Ovary (tissue), 9 donors: ENCODE results near the gene HECW1. TPM values are rescaled to one million over a fixed set of nuclear protein-coding genes. Genes with fewer than 3 reads are reported as not detected.
"Not testable (repeated sequence)": the region's sequence is repeated elsewhere in the genome, so short reads cannot be mapped to it uniquely, and the experiment has no call there.

Experiments
- DNase-seq, 5 donors: peaks; one replicate each; pipeline ENCODE4 v3.0.0-alpha.2; 2019 to 2020
- H3K27ac ChIP-seq, 2 donors: fragments of 200-600 bp; one replicate each; pipeline versions ENCODE4 v1.5.1 to v1.8.0; 2019 to 2022
- H3K27me3 ChIP-seq: fragments of 200-600 bp; one replicate; pipeline ENCODE4 v1.8.0; 2022
- H3K36me3 ChIP-seq: fragments of 200-600 bp; sonication (generic); one replicate; pipeline ENCODE4 v1.5.1; 2019
- H3K4me1 ChIP-seq: one replicate; pipeline ENCODE4 v1.8.1; 2013; ENCODE audit warnings: mild to moderate bottlenecking, moderate library complexity; ENCODE audit not compliant: insufficient read depth
- H3K4me3 ChIP-seq: fragments of 200-600 bp; sonication (generic); one replicate; pipeline ENCODE4 v1.5.1; 2017
- H3K9me3 ChIP-seq, 2 donors: fragments of 200-600 bp in 1 of 2; sonication (generic) in 1 of 2; one replicate each; pipeline versions ENCODE4 v1.5.1 to v1.8.1; 2013 to 2019; ENCODE audit warnings: mild to moderate bottlenecking in 1 of 2, moderate library complexity in 1 of 2
- CTCF ChIP-seq, 3 donors: fragments of 450-650 bp in 2 of 3; fragments of 200-600 bp in 1 of 3; IDR thresholded peaks; one replicate each; pipeline versions ENCODE4 v1.5.1 to v1.8.0; 2016 to 2022; ENCODE audit warnings: antibody characterized with exemption in 3 of 3, mild to moderate bottlenecking in 1 of 3
- EP300 ChIP-seq: sonication (generic); formaldehyde crosslinking; IDR thresholded peaks from one replicate; pipeline ENCODE4 v1.6.1; 2017; ENCODE audit warnings: antibody characterized with exemption
- POLR2A ChIP-seq: fragments of 450-650 bp; IDR thresholded peaks from one replicate; pipeline ENCODE4 v1.6.1; 2017; ENCODE audit warnings: antibody characterized with exemption, mild to moderate bottlenecking, moderate library complexity
- WGBS, 3 donors: extraction: QIAGEN DNeasy Blood & Tissue Kit in 1 of 3; methylation state at CpG; one replicate each; pipeline versions ENCODE4 v1.1.5 to v1.1.7; 2013 to 2017; 5-methylcytosine and 5-hydroxymethylcytosine counted together
- intact Hi-C, 4 donors: fragments of 100-400 bp; cut with DNase I; formaldehyde crosslinking; loops; one replicate each; pipeline versions ENCODE4 v1.11.0 to v1.15.1; 2022 to 2023
- polyA plus RNA-seq, 2 donors: library from polyadenylated mRNA; stranded (reverse); fragments of 200-250 nt in 1 of 2; fragments of 350-450 nt in 1 of 2; fragmentation: Illumina TruSeq in 1 of 2; extraction: RNeasy Lipid Tissue Mini Kit (QIAGEN cat#74804) in 1 of 2; gene quantifications; one replicate each; pipeline ENCODE4 v1.2.3, GENCODE V29; 2013 to 2014
- total RNA-seq, 7 donors: library from RNA; depleted of rRNA in 2 of 7; stranded (reverse); fragments of >200 nt in 2 of 7; fragmentation: NEBNext Ultra II Directional in 3 of 7; extraction: Animal tissue kit (Norgen Biotek cat#: 25700) in 3 of 7; gene quantifications; one replicate each; pipeline versions ENCODE4 v1.1.0 to v1.2.4, GENCODE V29; 2016 to 2023
- donor health status: DM: no; HTN: no; CAD: no; lungs with moderate emphysema.
- donor health status: DM: no; HTN: no; CAD: no.
- donor health status: Bipolar disorder and iron deficiency.
- donor health status: DM: yes; HTN: yes; CAD: no.
- donor health status: DM: no; HTN: no; CAD: no.
- donor health status: DM: yes; HTN: yes; CAD: no.

The HECW1 gene
- total and polyA plus RNA-seq, 9 donors: 0.31 to 6.4 (median 1.8) TPM; not detected in 1

- no peaks in the 10 kb centered on the region for H3K9me3 ChIP-seq
- no peaks in the 10 kb centered on the region for H3K36me3 ChIP-seq
- intact Hi-C loops: no loop called here
- no peak for DNase-seq
- H3K4me3 ChIP-seq: no peak overlapping the region
- H3K27me3 ChIP-seq: no peaks in the 10 kb centered on the region
- no peak overlapping the region for H3K27ac ChIP-seq
- no peaks in the 10 kb centered on the region for H3K4me1 ChIP-seq
- TF ChIP-seq POLR2A (no peak), EP300 (no peak), CTCF (IDR thresholded peaks at IDR 0.05) (no peak)
Observed at GRCh38 chr7:43337191-43337590, 224.7 kb downstream of the HECW1 start.

GRCh38 chr7:43337811-43338210 is 225.4 kb downstream of the HECW1 start:
- intact Hi-C loops: no loop called here

GRCh38 chr7:43341132-43341531 is 228.7 kb downstream of the HECW1 start:
- DNase-seq: no peak
- intact Hi-C loops: no loop called here
- Histone ChIP-seq H3K4me3 (no peak overlapping the region), H3K9me3 (no peaks in the 10 kb centered on the region), H3K27ac (no peak overlapping the region), H3K4me1 (no peaks in the 10 kb centered on the region), H3K27me3 (no peaks in the 10 kb centered on the region), H3K36me3 (no peaks in the 10 kb centered on the region)
- TF ChIP-seq CTCF (IDR thresholded peaks at IDR 0.05) (no peak), POLR2A (no peak), EP300 (no peak)
- 78 to 86% (median 80%) methylated on average over 2 of the region's 2 CpGs for WGBS, 3 donors

More at GRCh38 chr7:43337811-43338210, 225.4 kb downstream of the HECW1 start:
- Histone ChIP-seq H3K4me3 (no peak overlapping the region), H3K4me1 (no peaks in the 10 kb centered on the region), H3K36me3 (no peaks in the 10 kb centered on the region), H3K9me3 (no peaks in the 10 kb centered on the region), H3K27me3 (no peaks in the 10 kb centered on the region), H3K27ac (no peak overlapping the region)
- DNase-seq: no peak
- WGBS, 3 donors: 67 to 89% (median 84%) methylated on average over 1 of the region's 1 CpG
- no peak for TF ChIP-seq EP300
- no peak for TF ChIP-seq POLR2A
- no peak for TF ChIP-seq CTCF (IDR thresholded peaks at IDR 0.05)

- 75 to 92% (median 84%) methylated on average over 4 of the region's 4 CpGs for WGBS, 3 donors
- H3K27me3 ChIP-seq, H3K36me3 ChIP-seq, DNase-seq, H3K4me1 ChIP-seq, H3K27ac ChIP-seq, H3K4me3 ChIP-seq, H3K9me3 ChIP-seq, intact Hi-C loops: not testable (repeated sequence)
Observed at GRCh38 chr7:43343417-43343816, 231.0 kb downstream of the HECW1 start.

- WGBS, 3 donors: 0 to 75% (median 44%) methylated on average over 1 of the region's 1 CpG
Observed at GRCh38 chr7:43345696-43346095, 233.2 kb downstream of the HECW1 start.

GRCh38 chr7:43351683-43352082 is 239.2 kb downstream of the HECW1 start:
- Histone ChIP-seq H3K36me3 (no peaks in the 10 kb centered on the region), H3K9me3 (no peaks in the 10 kb centered on the region), H3K27ac (no peak overlapping the region), H3K4me3 (no peak overlapping the region), H3K4me1 (no peaks in the 10 kb centered on the region), H3K27me3 (no peaks in the 10 kb centered on the region)
- 84 to 89% (median 85%) methylated on average over 3 of the region's 3 CpGs for WGBS, 3 donors
- no peak for DNase-seq
- intact Hi-C loops: no loop called here
- TF ChIP-seq POLR2A (no peak), CTCF (IDR thresholded peaks at IDR 0.05) (no peak), EP300 (no peak)

More at GRCh38 chr7:43345696-43346095, 233.2 kb downstream of the HECW1 start:
- H3K4me3 ChIP-seq, H3K9me3 ChIP-seq, DNase-seq, intact Hi-C loops, H3K27me3 ChIP-seq, H3K4me1 ChIP-seq, H3K27ac ChIP-seq, H3K36me3 ChIP-seq: not testable (repeated sequence)
